PFSK-1 (cell line): ENCODE results near the gene LHPP.

Experiments used
- FOXP2 ChIP-seq: optimal IDR thresholded peaks from 2 replicates; pipeline ENCODE3; 2011; ENCODE audit warnings: borderline replicate concordance, control low read depth, inconsistent platforms; ENCODE audit not compliant: insufficient read depth; ENCODE audit errors: extremely low read length, extremely low read depth
- POLR2AphosphoS5 ChIP-seq: IDR thresholded peaks from 2 replicates; pipeline ENCODE4 v1.6.1; 2012; ENCODE audit warnings: low read depth, mild to moderate bottlenecking, control low read depth, low read length, moderate library complexity
- SIN3A ChIP-seq: IDR thresholded peaks from 2 replicates; pipeline ENCODE4 v1.6.1; 2012; ENCODE audit warnings: mild to moderate bottlenecking, low read length, moderate library complexity, borderline replicate concordance; ENCODE audit not compliant: insufficient read depth
- TAF1 ChIP-seq: IDR thresholded peaks from 2 replicates; pipeline ENCODE4 v1.6.1; 2012; ENCODE audit warnings: low read length, control low read depth, borderline replicate concordance; ENCODE audit not compliant: insufficient read depth
- TF ChIP-seq, protein P1 (sequence below), 2 experiments: IDR thresholded peaks; 2 replicates each; pipeline versions ENCODE4 v1.6.1 to v1.8.0; 2011 to 2012; ENCODE audit warnings: low read depth in 2 of 2, low read length in 2 of 2, control low read depth in 1 of 2, inconsistent platforms in 1 of 2, mild to moderate bottlenecking in 1 of 2, moderate library complexity in 1 of 2; ENCODE audit not compliant: insufficient read depth in 1 of 2

LHPP gene

DNA sequence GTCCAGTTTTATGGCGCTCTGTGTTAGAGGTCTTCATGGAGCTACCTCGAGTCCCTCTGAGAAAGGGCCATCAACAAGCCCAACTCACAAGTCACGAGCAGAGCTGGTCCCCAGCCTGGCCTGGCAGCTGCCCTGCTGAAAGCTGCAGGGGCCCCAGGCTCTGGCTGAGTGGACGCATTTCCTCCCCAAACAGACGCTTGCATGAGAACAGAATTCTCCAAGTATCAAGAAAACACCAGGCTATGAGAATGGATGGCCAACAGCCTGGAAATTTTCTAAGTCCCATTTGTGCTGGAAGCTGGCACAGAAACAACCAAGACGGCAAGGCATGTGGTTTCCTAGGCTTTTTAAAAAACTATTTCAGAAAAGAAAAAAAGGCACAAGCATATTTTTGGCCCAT lies 167.8 kb downstream of the LHPP start:
- TF ChIP-seq SIN3A (no peak), TAF1 (no peak), FOXP2 (no peak)
- TF ChIP-seq, protein P1, sequence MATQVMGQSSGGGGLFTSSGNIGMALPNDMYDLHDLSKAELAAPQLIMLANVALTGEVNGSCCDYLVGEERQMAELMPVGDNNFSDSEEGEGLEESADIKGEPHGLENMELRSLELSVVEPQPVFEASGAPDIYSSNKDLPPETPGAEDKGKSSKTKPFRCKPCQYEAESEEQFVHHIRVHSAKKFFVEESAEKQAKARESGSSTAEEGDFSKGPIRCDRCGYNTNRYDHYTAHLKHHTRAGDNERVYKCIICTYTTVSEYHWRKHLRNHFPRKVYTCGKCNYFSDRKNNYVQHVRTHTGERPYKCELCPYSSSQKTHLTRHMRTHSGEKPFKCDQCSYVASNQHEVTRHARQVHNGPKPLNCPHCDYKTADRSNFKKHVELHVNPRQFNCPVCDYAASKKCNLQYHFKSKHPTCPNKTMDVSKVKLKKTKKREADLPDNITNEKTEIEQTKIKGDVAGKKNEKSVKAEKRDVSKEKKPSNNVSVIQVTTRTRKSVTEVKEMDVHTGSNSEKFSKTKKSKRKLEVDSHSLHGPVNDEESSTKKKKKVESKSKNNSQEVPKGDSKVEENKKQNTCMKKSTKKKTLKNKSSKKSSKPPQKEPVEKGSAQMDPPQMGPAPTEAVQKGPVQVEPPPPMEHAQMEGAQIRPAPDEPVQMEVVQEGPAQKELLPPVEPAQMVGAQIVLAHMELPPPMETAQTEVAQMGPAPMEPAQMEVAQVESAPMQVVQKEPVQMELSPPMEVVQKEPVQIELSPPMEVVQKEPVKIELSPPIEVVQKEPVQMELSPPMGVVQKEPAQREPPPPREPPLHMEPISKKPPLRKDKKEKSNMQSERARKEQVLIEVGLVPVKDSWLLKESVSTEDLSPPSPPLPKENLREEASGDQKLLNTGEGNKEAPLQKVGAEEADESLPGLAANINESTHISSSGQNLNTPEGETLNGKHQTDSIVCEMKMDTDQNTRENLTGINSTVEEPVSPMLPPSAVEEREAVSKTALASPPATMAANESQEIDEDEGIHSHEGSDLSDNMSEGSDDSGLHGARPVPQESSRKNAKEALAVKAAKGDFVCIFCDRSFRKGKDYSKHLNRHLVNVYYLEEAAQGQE (IDR thresholded peaks at IDR 0.05; ENCODE audit: insufficient read depth in 1 of 2, low read depth in 2 of 2, low read length in 2 of 2), result no peak

DNA sequence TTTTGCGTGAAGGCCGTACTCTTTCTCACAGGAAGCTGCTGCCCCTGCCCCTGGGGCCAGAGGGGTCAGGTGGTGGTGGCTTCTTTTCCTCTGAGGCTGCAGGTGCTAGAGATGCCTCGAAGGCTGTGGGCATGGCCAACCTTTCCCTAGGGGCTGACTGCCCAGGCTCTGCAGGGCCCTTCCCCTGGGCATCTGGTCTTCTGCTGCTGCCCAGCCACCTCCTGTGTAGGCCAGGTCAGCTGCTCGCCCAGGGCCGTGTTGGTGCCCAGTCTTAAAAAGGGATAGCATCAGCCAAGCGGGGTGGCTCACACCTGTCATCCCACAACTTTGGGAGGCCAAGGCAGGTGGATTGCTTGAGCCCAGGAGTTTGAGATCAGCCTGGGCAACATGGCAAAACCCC lies 168.2 kb downstream of the LHPP start:
- TF ChIP-seq SIN3A, result no peak
- TF ChIP-seq, protein P1 (IDR thresholded peaks at IDR 0.05; ENCODE audit: insufficient read depth in 1 of 2, low read depth in 2 of 2, low read length in 2 of 2), result no peak
- TF ChIP-seq TAF1, result no peak
- TF ChIP-seq FOXP2, result no peak
- TF ChIP-seq POLR2AphosphoS5, result no peak

DNA sequence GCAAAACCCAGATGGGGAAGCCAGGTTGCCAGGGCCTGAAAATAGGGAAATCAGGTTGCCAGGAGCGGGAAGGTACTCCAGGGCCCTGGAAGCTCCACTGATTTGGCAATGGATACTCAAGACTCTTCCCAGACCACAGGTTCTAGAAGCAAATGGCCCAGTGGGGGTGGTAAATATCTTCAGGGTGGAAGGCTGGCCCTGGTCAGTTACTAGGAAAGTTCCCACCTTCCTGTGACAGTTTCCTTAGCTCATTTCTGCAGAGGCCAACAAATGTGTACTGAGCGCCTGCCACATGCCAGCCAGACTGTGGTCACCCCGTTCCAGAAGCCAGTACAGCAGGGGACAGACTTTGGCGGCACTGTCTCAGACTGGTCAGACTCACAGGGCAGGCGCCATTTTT lies 168.9 kb downstream of the LHPP start:
- no peak for TF ChIP-seq TAF1
- no peak for TF ChIP-seq SIN3A
- TF ChIP-seq, protein P1 (IDR thresholded peaks at IDR 0.05; ENCODE audit: insufficient read depth in 1 of 2, low read depth in 2 of 2, low read length in 2 of 2), result no peak
- TF ChIP-seq POLR2AphosphoS5, result no peak
- TF ChIP-seq FOXP2, result no peak

DNA sequence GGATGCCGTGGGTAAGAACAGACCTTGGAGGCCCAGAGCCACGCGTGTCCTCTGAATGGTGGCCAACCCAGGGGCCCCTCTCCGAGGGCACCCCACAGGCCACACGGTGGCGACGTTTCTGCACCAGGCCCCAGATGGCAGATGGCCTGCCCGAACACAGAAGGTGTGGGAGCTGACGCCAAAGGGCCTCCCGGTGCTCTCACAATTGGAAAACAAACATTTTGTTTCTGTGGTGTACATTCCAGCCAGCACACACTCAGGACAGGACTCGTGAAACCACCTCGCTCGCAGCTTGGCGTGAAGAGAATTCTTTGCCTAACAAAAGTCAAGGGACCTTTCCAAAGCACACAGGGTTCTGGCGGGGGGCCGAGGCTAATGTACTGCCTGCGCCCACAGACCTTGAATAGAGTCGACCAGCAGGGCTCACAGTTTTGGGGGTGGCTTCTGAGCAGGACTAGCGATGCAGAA lies 170.5 kb downstream of the LHPP start:
- TF ChIP-seq SIN3A, result no peak
- no peak for TF ChIP-seq FOXP2
- no peak for TF ChIP-seq TAF1
- no peak for TF ChIP-seq POLR2AphosphoS5
- TF ChIP-seq, protein P1 (IDR thresholded peaks at IDR 0.05; ENCODE audit: insufficient read depth in 1 of 2, low read depth in 2 of 2, low read length in 2 of 2), result no peak

DNA sequence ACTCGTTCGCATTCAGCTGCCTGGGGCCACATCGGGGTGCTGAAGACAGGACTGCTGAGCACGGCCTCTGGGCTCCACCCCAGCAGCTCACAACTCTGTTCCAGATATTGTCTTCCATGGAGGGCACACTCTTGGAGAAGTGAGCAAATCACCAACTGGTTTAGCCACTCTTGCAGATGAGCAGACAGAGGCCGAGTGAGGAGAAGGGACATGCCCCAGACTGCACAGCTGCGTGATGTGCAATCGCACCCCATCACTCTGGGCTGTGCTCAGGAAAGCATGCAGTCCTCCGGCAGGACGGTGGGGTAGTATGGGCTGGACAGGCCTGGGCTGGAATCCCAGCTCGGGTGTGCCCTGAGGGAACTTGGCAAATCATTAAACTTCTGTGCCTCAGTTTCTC lies 170.9 kb downstream of the LHPP start:
- TF ChIP-seq FOXP2 (no peak), SIN3A (no peak)
